IMR-90 (cell line): ENCODE data around the gene OR51S1. TPM values are rescaled to one million over a fixed set of nuclear protein-coding genes. Genes with fewer than 3 reads are reported as not detected.

ENCODE experiments used
- ATAC-seq: fragments of 200-7000 bp; cut with Tn5 transposase; 2 replicates; pipeline ENCODE4 v1.9.1; 2020; ENCODE audit warnings: low read depth, mild to moderate bottlenecking, moderate library complexity
- BruUV-seq: library from RNA; stranded (reverse); fragments of 400-500 nt; replicated peaks from 2 replicates; lab custom pipeline; 2021; lab: Mats Ljungman, UMichigan
- CTCF ChIA-PET: fragments of 300-600 bp; formaldehyde crosslinking; extraction: SDS; loops from one replicate; lab custom pipeline; 2021; ENCODE audit warnings: antibody characterized with exemption; lab: Yijun Ruan, JAX
- POLR2A ChIA-PET: fragments of 300-600 bp; sonication (Branson Sonifier 250); formaldehyde crosslinking; loops from one replicate; lab custom pipeline; 2022; ENCODE audit warnings: antibody characterized with exemption; ENCODE audit not compliant: unreplicated experiment; lab: Charles Lee
- DNase-seq: peaks from one replicate; pipeline ENCODE4 v3.0.0; 2013
- H2AFZ ChIP-seq: replicated peaks from 2 replicates; pipeline ENCODE3; 2013; ENCODE audit warnings: low read length, mild to moderate bottlenecking; ENCODE audit not compliant: poor library complexity
- H2AK5ac ChIP-seq: 2 replicates; pipeline ENCODE4 v1.6.1; 2013; ENCODE audit warnings: low read depth, low read length, inconsistent platforms
- H2AK9ac ChIP-seq: replicated peaks from 2 replicates; pipeline ENCODE3; 2013; ENCODE audit warnings: mild to moderate bottlenecking, low read depth, low read length, moderate library complexity; ENCODE audit not compliant: poor library complexity
- H2BK120ac ChIP-seq: 2 replicates; pipeline ENCODE4 v1.6.1; 2013; ENCODE audit warnings: low read depth, low read length, inconsistent platforms
- H2BK15ac ChIP-seq: 3 replicates; pipeline ENCODE4 v1.6.1; 2013; ENCODE audit warnings: low read depth, low read length, inconsistent platforms
- H2BK20ac ChIP-seq: 2 replicates; pipeline ENCODE4 v1.6.1; 2013; ENCODE audit warnings: low read depth, mild to moderate bottlenecking, inconsistent platforms, low read length, moderate library complexity
- H2BK5ac ChIP-seq: 2 replicates; pipeline ENCODE4 v1.6.1; 2013; ENCODE audit warnings: mild to moderate bottlenecking, low read depth, low read length, inconsistent platforms; ENCODE audit not compliant: poor library complexity, severe bottlenecking
- H3K14ac ChIP-seq: replicated peaks from 2 replicates; pipeline ENCODE4 v1.6.1; 2013; ENCODE audit warnings: low read depth, low read length, inconsistent platforms
- H3K18ac ChIP-seq: 2 replicates; pipeline ENCODE4 v1.6.1; 2013; ENCODE audit warnings: low read depth, low read length, control low read depth
- H3K23ac ChIP-seq: 2 replicates; pipeline ENCODE4 v1.6.1; 2013; ENCODE audit warnings: low read depth, low read length, inconsistent platforms
- H3K27ac ChIP-seq: 2 replicates; pipeline ENCODE4 v1.5.1; 2013; ENCODE audit warnings: mild to moderate bottlenecking, control low read depth, low read length; ENCODE audit not compliant: insufficient read depth
- H3K27me3 ChIP-seq: 2 replicates; pipeline ENCODE4 v1.6.1; 2013; ENCODE audit warnings: low read length; ENCODE audit not compliant: control insufficient read depth, insufficient read depth
- H3K36me3 ChIP-seq: 2 replicates; pipeline ENCODE4 v1.6.1; 2013; ENCODE audit warnings: low read length, mixed read lengths; ENCODE audit not compliant: control insufficient read depth, insufficient read depth
- H3K4ac ChIP-seq: 2 replicates; pipeline ENCODE4 v1.6.1; 2013; ENCODE audit warnings: low read depth, low read length, inconsistent platforms
- H3K4me1 ChIP-seq: 2 replicates; pipeline ENCODE4 v1.6.1; 2013; ENCODE audit warnings: low read length, mixed read lengths; ENCODE audit not compliant: control insufficient read depth, insufficient read depth
- H3K4me2 ChIP-seq: 2 replicates; pipeline ENCODE4 v1.6.1; 2013; ENCODE audit warnings: low read depth, mild to moderate bottlenecking, control low read depth, low read length, moderate library complexity
- H3K4me3 ChIP-seq: 2 replicates; pipeline ENCODE4 v1.5.1; 2013; ENCODE audit warnings: low read depth, mild to moderate bottlenecking, control low read depth, low read length, moderate library complexity; ENCODE audit not compliant: insufficient read depth
- H3K56ac ChIP-seq: 2 replicates; pipeline ENCODE4 v1.6.1; 2013; ENCODE audit warnings: low read length, inconsistent platforms; ENCODE audit not compliant: insufficient read depth; ENCODE audit errors: extremely low read depth
- H3K79me1 ChIP-seq, 2 experiments: 2 replicates each; pipeline ENCODE4 v1.6.1; 2013; ENCODE audit warnings: low read length in 2 of 2, inconsistent platforms in 1 of 2, low read depth in 1 of 2
- H3K9ac ChIP-seq: 2 replicates; pipeline ENCODE4 v1.6.1; 2013; ENCODE audit warnings: low read depth, low read length, control low read depth
- H3K9me1 ChIP-seq: 2 replicates; pipeline ENCODE4 v1.6.1; 2013; ENCODE audit warnings: low read length, inconsistent platforms; ENCODE audit not compliant: insufficient read depth
- H3K9me3 ChIP-seq: 2 replicates; pipeline ENCODE4 v1.6.1; 2013; ENCODE audit warnings: low read length; ENCODE audit not compliant: control insufficient read depth, insufficient read depth
- H4K20me1 ChIP-seq: 2 replicates; pipeline ENCODE4 v1.6.1; 2013; ENCODE audit warnings: low read length, inconsistent platforms; ENCODE audit not compliant: insufficient read depth
- H4K5ac ChIP-seq: 2 replicates; pipeline ENCODE4 v1.6.1; 2013; ENCODE audit warnings: mild to moderate bottlenecking, low read depth, low read length, control low read depth
- H4K8ac ChIP-seq, 2 experiments: 2 replicates each; pipeline ENCODE4 v1.6.1; 2013; ENCODE audit warnings: low read depth in 2 of 2, low read length in 2 of 2, control low read depth in 1 of 2, inconsistent platforms in 1 of 2
- H4K91ac ChIP-seq: 2 replicates; pipeline ENCODE4 v1.6.1; 2013; ENCODE audit warnings: low read depth, low read length, inconsistent platforms; ENCODE audit not compliant: insufficient read depth
- CEBPB ChIP-seq: IDR thresholded peaks from 2 replicates; pipeline ENCODE4 v1.6.1; 2012; ENCODE audit warnings: low read depth, low read length, improper control_type of control experiment
- NFE2L2 ChIP-seq: fragments of 150-350 bp; IDR thresholded peaks from 2 replicates; pipeline ENCODE4 v1.6.1; 2016; ENCODE audit warnings: low read depth, mild to moderate bottlenecking, low read length
- POLR2A ChIP-seq: IDR thresholded peaks from 2 replicates; pipeline ENCODE4 v1.6.1; 2012; ENCODE audit warnings: mild to moderate bottlenecking, low read depth, low read length
- RAD21 ChIP-seq: IDR thresholded peaks from 2 replicates; pipeline ENCODE4 v1.6.1; 2012; ENCODE audit warnings: low read length, improper control_type of control experiment
- RFX5 ChIP-seq: IDR thresholded peaks from 2 replicates; pipeline ENCODE4 v1.8.0; 2012; ENCODE audit warnings: low read depth, mild to moderate bottlenecking, low read length, moderate library complexity
- SMC3 ChIP-seq: fragments of 150-350 bp; IDR thresholded peaks from 2 replicates; pipeline ENCODE4 v1.6.1; 2016; ENCODE audit warnings: low read depth, mild to moderate bottlenecking, antibody characterized with exemption, low read length, moderate library complexity
- dilution Hi-C: fragments of 300-500 bp; cut with HindIII; formaldehyde crosslinking; loops from one replicate; pipeline ENCODE4 v1.14.3; 2018; ENCODE audit warnings: low sequenced_read_pairs; ENCODE audit not compliant: unreplicated experiment
- in situ Hi-C: fragments of 300-500 bp; cut with MboI; formaldehyde crosslinking; loops from 3 replicates; pipeline ENCODE4 v1.14.3; 2019; ENCODE audit warnings: low sequenced_read_pairs, inconsistent platforms, mixed read lengths
- intact Hi-C: fragments of 100-400 bp; cut with micrococcal nuclease; formaldehyde crosslinking; loops from 2 replicates; pipeline ENCODE4 v1.10.0; 2022
- polyA plus RNA-seq, 3 experiments: library from polyadenylated mRNA; depleted of rRNA; stranded (reverse); fragments of >200 nt; gene quantifications; 2 replicates each; pipeline ENCODE4 v1.2.3, GENCODE V29; 2012; ENCODE audit warnings: low replicate concordance in 1 of 3
- total RNA-seq: library from RNA; depleted of rRNA; stranded (reverse); fragments of >200 nt; gene quantifications from 2 replicates; pipeline ENCODE4 v1.2.3, GENCODE V29; 2012
- TF ChIP-seq, protein P1 (sequence below): conservative IDR thresholded peaks from 2 replicates; pipeline ENCODE4 v1.5.1; 2012; ENCODE audit warnings: mild to moderate bottlenecking, low read depth, low read length, improper control_type of control experiment
- TF ChIP-seq, protein P2 (sequence below): fragments of 150-350 bp; IDR thresholded peaks from 2 replicates; pipeline ENCODE4 v1.6.1; 2017; ENCODE audit warnings: mild to moderate bottlenecking, antibody characterized with exemption, low read length, low read depth

OR51S1 gene
- total and polyA plus RNA-seq, 2 of the 4 experiments (the other 2 are of a cell fraction): not detected

GRCh38 chr11:4826425-4826824, 22.6 kb downstream of the OR51S1 start:
- BruUV-seq: no TSS peak
- Histone ChIP-seq H3K23ac (no peak overlapping the region), H3K27ac (no peak overlapping the region)

More at GRCh38 chr11:4826425-4826824, 22.6 kb downstream of the OR51S1 start:
- H2AFZ ChIP-seq: no peak overlapping the region
- H3K36me3 ChIP-seq: no peaks in the 10 kb centered on the region
- ChIA-PET POLR2A (no interaction called here), CTCF (interaction anchor here (1.2 to 1.3 kb wide), 2 partner anchors 151 to 189 kb away, joined by 3 to 6 read pairs; partner anchors contain the start of gene OR51D1)
- H3K4me2 ChIP-seq: no peak overlapping the region
- H4K91ac ChIP-seq: no peak overlapping the region
- TF ChIP-seq NFE2L2 (no peak), SMC3 (peak; percentile 70), POLR2A (no peak), RAD21 (peak; percentile 81), RFX5 (no peak), CEBPB (no peak)
- TF ChIP-seq, protein P1, sequence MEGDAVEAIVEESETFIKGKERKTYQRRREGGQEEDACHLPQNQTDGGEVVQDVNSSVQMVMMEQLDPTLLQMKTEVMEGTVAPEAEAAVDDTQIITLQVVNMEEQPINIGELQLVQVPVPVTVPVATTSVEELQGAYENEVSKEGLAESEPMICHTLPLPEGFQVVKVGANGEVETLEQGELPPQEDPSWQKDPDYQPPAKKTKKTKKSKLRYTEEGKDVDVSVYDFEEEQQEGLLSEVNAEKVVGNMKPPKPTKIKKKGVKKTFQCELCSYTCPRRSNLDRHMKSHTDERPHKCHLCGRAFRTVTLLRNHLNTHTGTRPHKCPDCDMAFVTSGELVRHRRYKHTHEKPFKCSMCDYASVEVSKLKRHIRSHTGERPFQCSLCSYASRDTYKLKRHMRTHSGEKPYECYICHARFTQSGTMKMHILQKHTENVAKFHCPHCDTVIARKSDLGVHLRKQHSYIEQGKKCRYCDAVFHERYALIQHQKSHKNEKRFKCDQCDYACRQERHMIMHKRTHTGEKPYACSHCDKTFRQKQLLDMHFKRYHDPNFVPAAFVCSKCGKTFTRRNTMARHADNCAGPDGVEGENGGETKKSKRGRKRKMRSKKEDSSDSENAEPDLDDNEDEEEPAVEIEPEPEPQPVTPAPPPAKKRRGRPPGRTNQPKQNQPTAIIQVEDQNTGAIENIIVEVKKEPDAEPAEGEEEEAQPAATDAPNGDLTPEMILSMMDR: peak; percentile 69
- TF ChIP-seq, protein P2, sequence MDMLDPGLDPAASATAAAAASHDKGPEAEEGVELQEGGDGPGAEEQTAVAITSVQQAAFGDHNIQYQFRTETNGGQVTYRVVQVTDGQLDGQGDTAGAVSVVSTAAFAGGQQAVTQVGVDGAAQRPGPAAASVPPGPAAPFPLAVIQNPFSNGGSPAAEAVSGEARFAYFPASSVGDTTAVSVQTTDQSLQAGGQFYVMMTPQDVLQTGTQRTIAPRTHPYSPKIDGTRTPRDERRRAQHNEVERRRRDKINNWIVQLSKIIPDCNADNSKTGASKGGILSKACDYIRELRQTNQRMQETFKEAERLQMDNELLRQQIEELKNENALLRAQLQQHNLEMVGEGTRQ: no peak
- H2BK20ac ChIP-seq: no peak overlapping the region
- no peak overlapping the region for H2BK15ac ChIP-seq
- no peaks in the 10 kb centered on the region for H3K9me1 ChIP-seq
- dilution Hi-C loops: no loop called here
- no peaks in the 10 kb centered on the region for H3K79me1 ChIP-seq
- no peak overlapping the region for H2BK120ac ChIP-seq
- H3K14ac ChIP-seq: no peak overlapping the region
- intact Hi-C loops: loop anchor here (1.0 to 10.0 kb wide), 3 partner anchors 178 to 639 kb away; partner anchors contain the start of gene OR51D1
- no peak overlapping the region for H3K56ac ChIP-seq
- no peaks in the 10 kb centered on the region; the same call in 1 of the 2 replicates for H3K27me3 ChIP-seq
- peak; percentile 54 for ATAC-seq
- H3K9me3 ChIP-seq: no peaks in the 10 kb centered on the region
- no peak overlapping the region for H3K18ac ChIP-seq
- H2BK5ac ChIP-seq: no peak overlapping the region
- H3K4ac ChIP-seq: no peak overlapping the region
- H2AK9ac ChIP-seq: no peak overlapping the region
- no peak overlapping the region for H3K9ac ChIP-seq
- no peak overlapping the region for H2AK5ac ChIP-seq
- no peaks in the 10 kb centered on the region for H3K4me1 ChIP-seq
- peak; percentile 44 for DNase-seq
- H3K4me3 ChIP-seq: no peak overlapping the region
- H4K5ac ChIP-seq: no peak overlapping the region
- in situ Hi-C loops: no loop called here
- no peak overlapping the region for H4K8ac ChIP-seq
- H4K20me1 ChIP-seq: no peaks in the 10 kb centered on the region
